ENCODE measurements around the gene MIER3. TPM values are rescaled to one million over a fixed set of nuclear protein-coding genes. Genes with fewer than 3 reads are reported as not detected.

Gene MIER3
- total RNA-seq, 1 donor: 28.9 TPM

- no peak for TF ChIP-seq CTCF (IDR thresholded peaks at IDR 0.05; ENCODE audit: insufficient read depth, low read depth, low read length)
- no peak overlapping the region for H3K4me3 ChIP-seq (ENCODE audit: low read depth, low read length)
- DNase-seq (ENCODE audit: low read depth): no peak
Measured at GRCh38 chr5:56893251-56893951, 58.5 kb downstream of the MIER3 start.

GRCh38 chr5:56881571-56881970 lies 70.4 kb downstream of the MIER3 start:
- no peak overlapping the region for H3K4me3 ChIP-seq (ENCODE audit: low read depth, low read length)
- TF ChIP-seq CTCF (IDR thresholded peaks at IDR 0.05; ENCODE audit: insufficient read depth, low read depth, low read length): no peak
- no peak for DNase-seq (ENCODE audit: low read depth)

DNA sequence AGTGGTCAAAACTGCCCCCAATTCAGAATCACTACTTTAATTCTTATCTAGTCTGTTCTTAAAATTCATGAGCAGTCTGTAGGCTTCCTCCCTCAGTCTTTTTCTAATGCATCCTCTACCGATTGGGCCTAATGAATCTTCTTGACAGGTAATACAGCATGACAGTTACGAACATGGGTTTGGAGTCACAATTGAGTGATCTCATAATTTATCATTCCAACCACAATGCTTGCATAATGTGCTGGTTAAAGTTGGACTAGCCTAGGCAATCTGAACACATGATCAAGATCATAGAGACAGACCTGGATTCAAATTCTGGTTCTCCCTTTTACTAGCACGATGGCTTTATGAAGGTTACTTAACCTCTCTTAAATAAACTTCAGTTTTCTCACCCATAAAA lies 75.6 kb downstream of the MIER3 start:
- no peak for DNase-seq (ENCODE audit: low read depth)
- no peak for TF ChIP-seq CTCF (IDR thresholded peaks at IDR 0.05; ENCODE audit: insufficient read depth, low read depth, low read length)
- H3K4me3 ChIP-seq (ENCODE audit: low read depth, low read length): no peak overlapping the region

DNA sequence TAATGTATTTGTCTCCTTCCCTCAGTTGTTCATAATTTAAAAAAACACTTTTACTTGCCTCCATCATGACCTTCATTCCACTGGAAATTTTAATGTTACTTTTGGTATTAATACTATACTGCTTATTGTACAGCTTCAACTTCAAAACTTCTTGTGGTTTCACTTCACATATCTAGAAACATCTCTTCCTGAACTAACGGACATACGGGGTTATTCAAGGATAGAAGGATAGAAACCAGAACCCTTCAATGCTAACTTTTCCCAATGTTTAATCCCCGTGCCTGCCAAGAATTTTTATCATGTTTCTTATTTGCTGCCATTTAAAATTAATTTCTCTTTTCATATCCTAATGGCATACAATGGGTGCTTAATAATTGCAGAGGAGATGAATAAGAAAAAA lies 78.9 kb downstream of the MIER3 start:
- TF ChIP-seq CTCF (IDR thresholded peaks at IDR 0.05; ENCODE audit: insufficient read depth, low read depth, low read length): no peak
- no peak overlapping the region for H3K4me3 ChIP-seq (ENCODE audit: low read depth, low read length)
- DNase-seq (ENCODE audit: low read depth): no peak

- no peak overlapping the region for H3K4me3 ChIP-seq (ENCODE audit: low read depth, low read length)
- no peak for DNase-seq (ENCODE audit: low read depth)
- no peak for TF ChIP-seq CTCF (IDR thresholded peaks at IDR 0.05; ENCODE audit: insufficient read depth, low read depth, low read length)
Measured at GRCh38 chr5:56871777-56872176, 80.1 kb downstream of the MIER3 start.

Other genes with a start within 250 kb of the MIER3 start
- gene MAP3K1, start 136.6 kb downstream of the MIER3 start, total RNA-seq: 7.7 and 9.5 TPM in 2 replicates
- gene SETD9, start 42.5 kb downstream of the MIER3 start, total RNA-seq: 7.3 and 9.3 TPM in 2 replicates
- gene GPBP1, start 221.9 kb upstream of the MIER3 start, total RNA-seq: 43.2 and 73.0 TPM in 2 replicates

Measured in fibroblast of villous mesenchyme (primary cell).